HG02973 (cell line): ENCODE data around the gene KCNT2.

ENCODE experiments used
- ATAC-seq: cut with Tn5 transposase; IDR thresholded peaks from one replicate; pipeline ENCODE4 v1.9.1; 2021; ENCODE audit warnings: moderate library complexity; ENCODE audit not compliant: unreplicated experiment

The KCNT2 gene

DNA sequence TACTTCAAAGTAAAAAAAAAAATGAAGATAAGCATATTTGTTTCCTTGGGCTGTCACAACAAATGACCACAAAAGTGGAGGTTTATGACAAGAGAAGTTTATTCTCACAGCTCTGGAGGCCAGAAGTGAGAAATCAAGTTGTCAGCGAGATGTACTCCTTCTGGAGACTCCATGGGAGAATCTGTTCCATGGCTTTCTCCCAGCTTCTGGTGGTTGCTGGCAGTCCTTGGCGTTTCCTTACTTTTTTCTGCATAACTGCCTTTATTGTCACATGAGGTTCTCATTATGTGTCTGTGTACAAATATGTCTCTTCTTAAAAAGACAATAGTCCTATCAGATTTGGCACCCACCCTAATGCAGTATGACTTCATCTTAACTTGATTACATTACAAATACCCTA lies 398.3 kb downstream of the KCNT2 start:
- no peak for ATAC-seq

DNA sequence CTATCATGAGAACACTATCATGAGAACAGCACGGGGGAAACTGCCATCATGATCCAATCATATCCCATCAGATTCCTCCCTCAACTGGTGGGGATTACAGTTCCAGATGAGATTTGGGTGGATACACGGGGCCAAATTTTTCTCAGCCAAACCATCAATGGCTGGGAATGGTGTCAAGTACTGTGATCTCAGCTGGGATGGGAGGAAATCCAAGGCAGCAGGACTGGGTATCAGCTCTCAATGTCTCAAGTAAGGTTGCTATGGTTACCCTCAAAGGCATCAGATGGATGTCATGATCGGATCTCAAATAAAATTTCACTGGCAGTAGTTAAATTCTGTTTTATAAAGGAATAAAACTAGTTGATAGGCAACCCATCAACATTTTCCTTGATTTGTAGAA lies 399.0 kb downstream of the KCNT2 start:
- no peak for ATAC-seq

GRCh38 chr1:196207612-196208217 lies 400.5 kb downstream of the KCNT2 start:
- ATAC-seq, result no peak

DNA sequence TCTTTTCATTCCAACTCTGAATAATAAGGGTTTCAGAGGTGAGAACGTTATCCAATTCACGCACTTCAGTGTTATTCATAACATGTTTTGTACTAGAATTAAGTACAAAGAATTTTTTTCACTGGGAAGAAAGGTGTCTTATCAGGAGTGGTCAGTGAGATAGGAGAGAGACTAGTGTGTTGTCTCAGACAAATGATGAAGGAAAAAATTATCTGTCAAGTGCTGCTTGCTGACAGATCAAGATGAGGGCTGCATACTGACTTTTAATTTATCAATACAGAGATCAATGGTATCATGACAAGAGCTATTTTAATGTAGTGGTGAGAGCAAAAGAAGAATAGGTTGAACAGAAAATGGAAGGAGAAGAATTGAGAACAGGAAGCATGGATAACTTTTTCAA lies 402.4 kb downstream of the KCNT2 start:
- no peak for ATAC-seq

GRCh38 chr1:196196486-196196885 lies 411.8 kb downstream of the KCNT2 start:
- ATAC-seq, result no peak

DNA sequence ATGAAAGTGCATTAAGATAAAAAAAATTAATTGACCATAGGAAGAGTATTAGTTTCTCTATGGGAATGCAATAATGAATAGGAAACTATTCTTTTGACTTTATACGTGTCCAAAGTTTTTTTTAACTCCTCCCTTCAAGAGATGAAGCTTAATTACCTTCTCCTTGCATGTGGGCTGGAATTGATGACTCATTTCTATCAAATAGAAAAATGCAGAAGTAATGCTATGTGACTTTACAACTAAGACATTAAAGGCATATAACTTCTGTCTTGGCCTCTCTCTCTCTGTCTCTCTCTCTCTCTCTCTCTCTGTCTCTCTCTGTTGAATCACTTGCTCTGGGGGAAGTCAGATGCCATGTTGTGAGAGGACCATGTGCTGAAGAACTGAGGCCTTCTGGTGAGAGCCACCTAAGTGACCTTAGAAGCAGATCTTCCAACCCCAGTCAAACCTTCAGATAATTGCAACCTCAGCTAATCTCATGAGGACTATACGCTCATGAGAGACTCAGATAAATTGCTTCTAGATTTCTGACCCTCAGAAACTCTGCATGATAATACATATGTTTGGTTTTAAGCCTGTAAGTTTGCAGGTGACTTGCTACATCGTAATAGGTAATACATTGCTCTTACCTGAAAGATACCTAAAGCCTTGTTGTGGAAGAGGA lies 414.2 kb downstream of the KCNT2 start:
- ATAC-seq, result no peak

GRCh38 chr1:196183941-196184340 lies 424.3 kb downstream of the KCNT2 start:
- no peak for ATAC-seq

GRCh38 chr1:196181594-196181878 lies 426.7 kb downstream of the KCNT2 start:
- no peak for ATAC-seq

- no peak for ATAC-seq
Measured at GRCh38 chr1:196180847-196181593, 427.2 kb downstream of the KCNT2 start.

DNA sequence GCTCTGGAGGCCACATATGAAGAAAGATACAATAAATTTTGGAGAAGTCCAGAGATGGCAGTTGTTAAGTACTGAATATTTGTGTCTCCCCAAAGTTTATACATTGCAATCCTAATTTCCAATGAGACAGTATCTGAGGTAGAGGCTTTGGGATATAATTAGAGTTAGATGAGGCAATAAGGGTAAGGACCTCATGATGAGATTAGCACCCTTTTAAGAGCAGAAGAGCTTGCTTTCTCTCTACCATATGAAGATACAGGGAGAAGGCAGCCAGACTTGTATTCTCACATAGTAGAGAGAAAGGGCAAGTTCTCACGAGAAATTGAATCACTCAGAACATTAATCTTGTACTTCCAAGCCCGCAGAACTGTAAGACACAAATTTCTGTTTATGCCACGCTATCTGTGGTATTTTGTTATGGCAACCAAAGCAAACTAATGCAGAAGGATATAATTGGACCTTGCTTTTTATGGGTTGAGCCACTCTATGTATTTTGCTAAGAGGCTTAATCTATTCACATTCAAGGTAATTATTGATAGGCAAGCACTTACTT lies 430.1 kb downstream of the KCNT2 start:
- ATAC-seq, result no peak
